ENCODE measurements around the gene TERF2IP.

Gene TERF2IP

DNA sequence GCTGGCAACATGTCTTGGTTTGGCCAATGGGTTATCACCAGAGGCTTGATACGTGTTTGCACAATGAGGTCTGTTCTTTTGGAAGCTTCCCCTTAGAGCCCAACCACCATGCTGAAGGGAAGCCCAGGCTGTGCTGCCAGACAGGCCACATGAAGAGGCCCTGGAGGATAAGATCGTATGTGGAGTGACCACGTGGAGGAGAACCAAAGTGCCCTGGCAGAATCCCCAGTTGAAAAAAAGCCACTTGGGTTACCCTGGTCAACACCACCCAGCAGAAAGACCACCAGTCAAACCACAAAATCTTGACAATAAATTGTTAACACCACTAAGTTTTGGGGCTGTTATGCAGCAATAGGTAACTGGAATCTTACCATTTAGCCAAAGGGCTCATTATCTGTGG is 17.5 kb upstream of the TERF2IP start:
- DNase-seq (ENCODE audit: extremely low spot score), result no peak
- CTCF ChIA-PET, result interaction anchor here (1.1 kb wide), 1 partner anchor 113 kb away, joined by 4 read pairs; no protein-coding TSS in a partner anchor
- TF ChIP-seq, protein P1, sequence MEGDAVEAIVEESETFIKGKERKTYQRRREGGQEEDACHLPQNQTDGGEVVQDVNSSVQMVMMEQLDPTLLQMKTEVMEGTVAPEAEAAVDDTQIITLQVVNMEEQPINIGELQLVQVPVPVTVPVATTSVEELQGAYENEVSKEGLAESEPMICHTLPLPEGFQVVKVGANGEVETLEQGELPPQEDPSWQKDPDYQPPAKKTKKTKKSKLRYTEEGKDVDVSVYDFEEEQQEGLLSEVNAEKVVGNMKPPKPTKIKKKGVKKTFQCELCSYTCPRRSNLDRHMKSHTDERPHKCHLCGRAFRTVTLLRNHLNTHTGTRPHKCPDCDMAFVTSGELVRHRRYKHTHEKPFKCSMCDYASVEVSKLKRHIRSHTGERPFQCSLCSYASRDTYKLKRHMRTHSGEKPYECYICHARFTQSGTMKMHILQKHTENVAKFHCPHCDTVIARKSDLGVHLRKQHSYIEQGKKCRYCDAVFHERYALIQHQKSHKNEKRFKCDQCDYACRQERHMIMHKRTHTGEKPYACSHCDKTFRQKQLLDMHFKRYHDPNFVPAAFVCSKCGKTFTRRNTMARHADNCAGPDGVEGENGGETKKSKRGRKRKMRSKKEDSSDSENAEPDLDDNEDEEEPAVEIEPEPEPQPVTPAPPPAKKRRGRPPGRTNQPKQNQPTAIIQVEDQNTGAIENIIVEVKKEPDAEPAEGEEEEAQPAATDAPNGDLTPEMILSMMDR (IDR thresholded peaks at IDR 0.05; ENCODE audit: control extremely low read depth, extremely low read depth, low read depth, missing control alignments), result no peak
- POLR2A ChIA-PET, result interaction anchor here (2.1 kb wide), 1 partner anchor 17 kb away, joined by 5 read pairs; the partner anchor contains the start of genes KARS1 and TERF2IP

DNA sequence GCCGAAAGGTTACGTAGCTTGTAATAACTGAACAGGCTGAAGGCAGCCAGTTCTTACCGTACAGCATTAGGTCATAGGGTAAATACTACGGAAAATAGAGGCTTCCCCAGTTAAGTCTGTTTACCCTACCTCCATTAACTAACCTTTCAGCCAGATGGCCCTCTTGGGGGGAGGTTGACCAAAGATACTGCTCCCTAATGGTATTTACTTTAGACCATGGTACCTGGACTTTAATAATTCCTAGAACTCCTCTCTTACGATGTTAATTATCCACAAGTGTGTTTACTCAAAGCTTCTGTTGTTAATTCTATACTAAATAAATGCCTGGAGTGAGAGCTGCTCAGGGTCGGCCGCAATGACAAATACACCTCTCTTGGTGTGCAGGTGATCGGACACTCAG is 14.7 kb upstream of the TERF2IP start:
- no peak for DNase-seq (ENCODE audit: extremely low spot score)
- TF ChIP-seq, protein P1 (IDR thresholded peaks at IDR 0.05; ENCODE audit: control extremely low read depth, extremely low read depth, low read depth, missing control alignments), result no peak
- ChIA-PET CTCF (interaction anchor here (0.6 to 2.4 kb wide), 7 partner anchors 8 to 161 kb away, joined by 3 to 6 read pairs (median 3); no protein-coding TSS in a partner anchor), POLR2A (interaction anchor here (0.6 to 0.7 kb wide), 2 partner anchors 9 to 648 kb away, joined by 8 read pairs; partner anchors contain the start of gene WDR59)

DNA sequence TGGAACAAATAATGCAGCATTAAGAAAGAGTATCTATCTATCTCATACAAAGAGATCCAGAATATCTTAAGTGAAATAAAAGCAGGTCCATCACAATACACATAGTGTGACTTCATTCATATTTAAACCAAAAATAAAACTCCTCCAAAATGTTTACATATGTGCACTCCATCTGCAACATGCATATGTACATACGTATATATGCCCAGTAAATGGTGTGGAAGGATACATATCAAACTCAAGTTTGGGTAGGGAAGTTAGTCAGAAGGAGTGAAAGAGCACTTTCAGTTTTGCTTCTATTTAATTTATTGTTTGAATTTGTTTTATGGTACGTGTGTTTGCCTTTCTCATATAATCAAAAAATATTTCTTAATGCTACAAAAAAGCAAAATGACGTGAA is 12.5 kb upstream of the TERF2IP start:
- CTCF ChIA-PET, result no interaction called here
- TF ChIP-seq, protein P1 (IDR thresholded peaks at IDR 0.05; ENCODE audit: control extremely low read depth, extremely low read depth, low read depth, missing control alignments), result no peak
- POLR2A ChIA-PET, result no interaction called here
- no peak for DNase-seq (ENCODE audit: extremely low spot score)

DNA sequence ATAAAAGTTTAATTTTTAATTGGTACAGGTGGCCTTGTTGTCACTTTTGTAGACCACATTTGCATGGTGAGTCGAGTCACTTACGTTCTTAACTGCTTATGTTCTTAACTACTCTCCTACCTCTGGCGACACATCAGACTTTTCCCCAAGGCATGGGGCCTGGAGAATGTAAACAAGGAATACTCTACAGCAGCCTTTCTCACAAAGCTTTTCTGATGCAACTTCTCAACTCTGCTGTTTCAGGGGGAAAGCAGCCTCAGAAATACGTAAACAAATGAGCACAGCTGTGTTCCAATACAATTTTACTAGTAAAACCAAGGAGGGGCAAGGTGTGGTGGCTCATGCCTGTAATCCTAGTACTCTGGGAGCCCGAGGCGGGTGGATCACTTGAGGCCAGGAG is 7.0 kb upstream of the TERF2IP start:
- no peak for DNase-seq (ENCODE audit: extremely low spot score)
- ChIA-PET POLR2A (no interaction called here), CTCF (interaction anchor here (1.2 to 2.3 kb wide), 3 partner anchors 8 to 123 kb away, joined by 3 to 11 read pairs (median 5); partner anchors contain the start of gene ADAT1)
- TF ChIP-seq, protein P1 (IDR thresholded peaks at IDR 0.05; ENCODE audit: control extremely low read depth, extremely low read depth, low read depth, missing control alignments), result no peak

DNA sequence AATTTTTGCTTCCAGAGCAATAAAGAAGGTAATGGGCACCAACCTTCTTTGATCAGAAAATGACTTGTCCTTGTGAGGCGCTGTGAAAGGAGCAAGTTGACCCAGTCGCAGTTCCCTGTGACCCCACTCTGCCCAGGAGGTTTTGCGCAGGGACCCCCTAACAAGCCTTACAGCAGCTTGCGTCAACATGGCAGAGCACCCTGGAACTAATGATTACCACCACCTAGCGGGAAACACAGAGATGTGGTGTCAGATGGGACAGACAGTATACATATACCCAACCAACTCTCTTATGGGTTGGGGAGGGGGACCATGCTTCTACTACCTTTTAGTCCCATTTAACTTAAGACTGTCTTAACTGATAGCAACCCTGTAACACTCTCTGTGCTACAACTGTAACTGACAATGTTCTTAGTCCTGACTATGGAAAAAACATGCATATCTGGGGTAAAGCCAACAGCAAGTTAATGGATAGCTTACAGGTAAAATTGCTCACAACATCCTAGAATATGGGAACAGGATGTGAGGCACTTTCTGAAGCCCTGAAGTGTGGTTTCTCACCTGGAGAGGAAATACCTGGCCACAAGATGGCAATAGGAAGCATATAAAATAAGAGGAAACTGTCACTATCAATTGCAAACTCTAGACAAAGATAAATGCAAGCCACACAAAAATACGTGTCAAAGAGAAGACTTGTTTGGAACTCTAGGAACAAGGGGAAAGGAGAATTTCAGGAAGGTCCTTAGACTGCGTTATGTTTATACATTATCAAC is 3.1 kb upstream of the TERF2IP start:
- POLR2A ChIA-PET, result no interaction called here
- DNase-seq (ENCODE audit: extremely low spot score), result no peak
- TF ChIP-seq, protein P1 (IDR thresholded peaks at IDR 0.05; ENCODE audit: control extremely low read depth, extremely low read depth, low read depth, missing control alignments), result no peak
- CTCF ChIA-PET, result interaction anchor here (0.9 to 2.1 kb wide), 4 partner anchors 11 to 128 kb away, joined by 3 to 6 read pairs (median 3); no protein-coding TSS in a partner anchor

DNA sequence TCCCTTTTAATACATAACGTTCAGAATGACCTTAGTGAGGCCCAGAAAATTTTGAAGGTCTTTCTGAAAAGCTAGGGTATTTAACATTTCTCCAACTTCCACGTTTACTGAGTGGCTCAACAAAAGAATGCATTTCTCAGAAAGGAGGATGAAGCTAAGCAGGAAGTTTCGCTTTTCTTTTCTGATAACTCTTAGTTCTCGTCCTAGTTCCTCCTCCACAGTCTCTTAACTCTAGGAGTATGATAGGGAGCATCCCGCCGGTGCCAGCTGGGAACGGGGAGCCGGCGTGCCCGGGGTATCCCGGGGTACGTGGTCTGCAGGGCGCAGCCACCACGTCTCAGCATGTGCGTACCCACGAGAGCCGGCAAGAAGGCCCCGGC is 471 bp upstream of the TERF2IP start:
- TF ChIP-seq, protein P1 (IDR thresholded peaks at IDR 0.05; ENCODE audit: control extremely low read depth, extremely low read depth, low read depth, missing control alignments), result no peak
- POLR2A ChIA-PET, result interaction anchor here (1.2 to 2.0 kb wide), 8 partner anchors 9 to 213 kb away, joined by 3 to 12 read pairs (median 5); partner anchors contain the start of genes ADAT1 and GABARAPL2
- DNase-seq (ENCODE audit: extremely low spot score), result no peak
- CTCF ChIA-PET, result interaction anchor here (0.9 to 2.6 kb wide), 8 partner anchors 9 to 413 kb away, joined by 3 to 12 read pairs (median 6); partner anchors contain the start of gene ADAT1
